ENCODE data around the gene DSN1.
"Not testable (repeated sequence)": the region's sequence is repeated elsewhere in the genome, so short reads cannot be mapped to it uniquely, and the experiment has no call there.

Gene DSN1, protein sequence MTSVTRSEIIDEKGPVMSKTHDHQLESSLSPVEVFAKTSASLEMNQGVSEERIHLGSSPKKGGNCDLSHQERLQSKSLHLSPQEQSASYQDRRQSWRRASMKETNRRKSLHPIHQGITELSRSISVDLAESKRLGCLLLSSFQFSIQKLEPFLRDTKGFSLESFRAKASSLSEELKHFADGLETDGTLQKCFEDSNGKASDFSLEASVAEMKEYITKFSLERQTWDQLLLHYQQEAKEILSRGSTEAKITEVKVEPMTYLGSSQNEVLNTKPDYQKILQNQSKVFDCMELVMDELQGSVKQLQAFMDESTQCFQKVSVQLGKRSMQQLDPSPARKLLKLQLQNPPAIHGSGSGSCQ

GRCh38 chr20:36773597-36774390 lies at the start of gene DSN1:
TSS of gene DSN1 (minus strand) at chr20:36773763. CDS start at chr20:36771458, 2,305 bp downstream.
- DNase-seq = peak; percentile 84

GRCh38 chr20:36823121-36823520 lies 49.6 kb upstream of the DSN1 start:
- no peak for DNase-seq

DNA sequence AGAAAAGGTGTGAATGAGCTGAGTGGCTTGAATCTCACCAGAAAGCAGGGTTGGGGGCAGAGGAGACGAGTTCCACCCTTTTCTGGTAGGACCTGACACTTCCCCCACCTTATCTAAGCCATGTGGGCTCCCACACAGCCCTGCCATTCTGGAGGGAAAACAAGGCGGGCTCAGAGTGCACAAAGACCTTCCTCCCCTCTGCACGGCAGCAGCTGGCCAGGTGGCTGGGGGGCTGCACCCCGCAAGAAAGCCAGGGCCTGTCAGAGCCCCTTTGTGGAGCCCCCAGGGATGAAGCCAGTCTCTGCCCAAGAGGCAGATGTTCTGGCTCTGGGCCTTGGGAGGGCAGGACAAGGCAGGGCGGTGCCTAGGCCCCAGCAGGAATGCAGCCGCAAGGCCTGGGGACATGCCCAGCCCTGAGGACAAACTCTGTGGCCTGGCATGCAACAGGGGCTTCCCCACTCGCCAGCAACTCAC lies 48.4 kb upstream of the DSN1 start:
- DNase-seq = no peak

- no peak for DNase-seq
Observed at GRCh38 chr20:36820928-36821327, 47.4 kb upstream of the DSN1 start.

- no peak for DNase-seq
Observed at GRCh38 chr20:36820073-36820472, 46.5 kb upstream of the DSN1 start.

- peak; percentile 80 for DNase-seq
Observed at GRCh38 chr20:36819659-36820058, 46.1 kb upstream of the DSN1 start.

GRCh38 chr20:36818861-36819260 lies 45.3 kb upstream of the DSN1 start:
- DNase-seq = no peak

DNA sequence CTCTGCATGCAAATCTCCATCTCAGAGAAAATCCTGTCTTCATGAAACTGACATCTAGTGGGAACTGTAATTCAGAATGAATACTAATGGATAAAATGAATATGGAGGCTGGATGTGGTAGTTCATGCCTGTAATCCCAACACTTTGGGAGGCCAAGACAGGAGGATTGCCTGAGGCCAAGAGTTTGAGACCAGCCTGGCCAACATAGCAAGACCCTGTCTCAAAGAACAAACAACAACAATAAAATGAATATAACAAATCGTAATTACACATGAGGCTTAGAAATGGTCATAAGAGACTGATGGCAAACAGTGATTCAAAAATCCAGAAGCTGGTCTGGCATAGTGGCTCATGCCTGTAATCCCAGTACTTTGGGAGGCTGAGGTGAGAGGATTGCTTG lies 44.6 kb upstream of the DSN1 start:
- no peak for DNase-seq

GRCh38 chr20:36817496-36817895 lies 43.9 kb upstream of the DSN1 start:
- no peak for DNase-seq

GRCh38 chr20:36815454-36816091 lies 42.0 kb upstream of the DSN1 start:
- DNase-seq = no peak

DNA sequence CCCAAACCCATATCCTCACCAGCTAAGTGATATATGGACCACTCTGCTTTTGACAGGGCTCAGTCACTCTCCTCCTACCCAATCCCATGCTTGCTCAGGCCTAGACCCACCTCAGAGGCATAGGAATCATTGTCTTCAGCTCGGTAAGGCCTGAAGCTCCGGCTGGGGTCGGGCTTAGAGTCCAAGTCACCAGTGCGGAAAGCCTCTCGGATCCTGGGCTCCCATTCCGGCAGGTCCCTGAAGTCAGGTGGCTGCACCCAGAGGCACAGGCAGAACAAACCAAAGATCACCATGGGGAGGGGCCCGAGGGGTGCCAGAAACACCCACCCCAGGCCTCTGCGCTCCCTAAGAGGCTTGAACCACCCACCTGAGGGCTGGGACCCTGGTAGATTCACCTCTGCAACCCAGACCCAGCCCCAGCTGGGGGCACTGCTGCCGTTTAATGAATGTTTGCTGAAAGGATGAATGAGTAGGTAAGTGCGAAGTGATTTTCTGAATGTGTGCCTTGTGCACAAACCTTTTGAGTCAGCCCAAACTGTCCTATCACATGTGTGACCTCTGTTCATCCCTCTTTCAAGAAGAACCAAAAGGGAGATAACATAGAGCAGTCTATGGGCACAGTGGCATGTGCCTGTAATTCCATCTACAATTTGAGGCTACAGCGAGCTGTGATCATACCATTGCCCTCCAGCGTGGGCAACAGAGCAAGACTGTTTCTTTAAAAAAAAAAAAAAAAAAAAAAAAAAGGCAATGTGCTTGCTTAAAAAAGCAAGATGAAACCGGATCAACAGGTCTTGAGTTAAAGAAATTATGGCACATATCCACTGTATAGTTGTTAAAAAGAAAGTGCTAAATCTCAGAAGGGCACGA lies 39.3 kb upstream of the DSN1 start:
- DNase-seq = no peak

- DNase-seq = no peak
Observed at GRCh38 chr20:36808317-36809257, 35.0 kb upstream of the DSN1 start.

- DNase-seq = no peak
Observed at GRCh38 chr20:36806049-36806448, 32.5 kb upstream of the DSN1 start.

- DNase-seq = no peak
Observed at GRCh38 chr20:36805396-36805795, 31.8 kb upstream of the DSN1 start.

- no peak for DNase-seq
Observed at GRCh38 chr20:36804425-36804824, 30.9 kb upstream of the DSN1 start.

DNA sequence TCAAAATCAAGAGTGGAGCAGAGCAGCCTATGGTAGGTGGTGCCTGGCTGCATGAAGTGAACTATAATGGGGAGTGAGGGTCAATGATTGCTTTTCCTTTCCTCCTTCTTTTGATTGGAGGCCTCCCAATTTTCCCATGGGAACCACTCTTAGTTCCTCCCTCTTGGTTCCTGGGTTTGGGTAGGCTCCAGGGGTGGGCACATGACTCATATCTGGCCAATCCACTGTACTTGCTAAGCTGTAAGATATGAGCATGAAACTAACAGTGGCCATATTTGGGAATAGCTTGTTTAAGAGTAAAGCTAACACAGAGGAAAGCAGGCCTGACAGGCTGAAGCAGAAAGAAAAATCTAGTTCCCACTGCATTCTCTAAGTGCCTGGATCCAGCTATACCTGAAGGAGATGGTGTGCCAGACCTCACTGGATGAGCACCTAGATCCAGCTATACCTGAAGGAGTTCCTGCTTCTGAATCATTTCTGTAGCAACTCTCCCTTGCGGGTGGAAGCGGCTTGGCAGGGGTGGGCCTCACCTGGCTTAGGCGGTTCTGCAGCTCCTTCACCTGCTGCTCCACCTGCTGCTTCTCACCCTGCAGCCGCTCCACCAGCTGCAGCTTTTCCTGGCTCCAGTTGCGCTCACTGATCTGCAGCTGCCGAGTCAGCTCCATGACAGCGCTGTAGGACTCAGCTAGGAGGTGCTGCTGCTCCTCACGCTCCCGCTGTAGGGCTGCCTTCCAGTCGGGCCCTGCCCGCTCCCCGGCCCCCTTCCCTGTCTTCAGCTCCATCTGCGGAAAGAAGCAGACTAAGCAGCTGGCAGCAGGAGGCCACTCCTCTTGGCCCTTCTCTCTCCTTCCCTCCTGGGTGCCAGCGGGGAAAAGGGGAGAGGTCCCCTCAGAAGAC lies 29.0 kb upstream of the DSN1 start:
- no peak for DNase-seq

- DNase-seq = no peak
Observed at GRCh38 chr20:36800410-36800809, 26.8 kb upstream of the DSN1 start.

DNA sequence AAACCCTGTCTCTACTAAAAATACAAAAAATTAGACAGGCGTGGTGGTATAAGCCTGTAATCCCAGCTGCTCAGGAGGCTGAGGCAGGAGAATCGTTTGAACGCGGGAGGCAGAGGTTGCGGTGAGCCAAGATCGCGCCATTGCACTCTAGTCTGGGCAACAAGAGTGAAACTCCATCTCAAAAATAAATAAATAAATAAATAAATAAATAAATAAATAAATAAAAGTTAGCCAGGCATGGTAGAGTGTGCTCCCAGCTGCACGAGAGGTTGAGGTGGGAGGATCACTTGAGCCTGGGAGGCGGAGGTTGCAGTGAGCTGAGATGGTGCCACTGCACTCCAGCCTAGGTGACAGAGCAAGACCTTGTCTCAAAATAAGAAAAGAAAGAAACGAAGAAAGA lies 25.8 kb upstream of the DSN1 start:
- not testable (repeated sequence) for DNase-seq

DNA sequence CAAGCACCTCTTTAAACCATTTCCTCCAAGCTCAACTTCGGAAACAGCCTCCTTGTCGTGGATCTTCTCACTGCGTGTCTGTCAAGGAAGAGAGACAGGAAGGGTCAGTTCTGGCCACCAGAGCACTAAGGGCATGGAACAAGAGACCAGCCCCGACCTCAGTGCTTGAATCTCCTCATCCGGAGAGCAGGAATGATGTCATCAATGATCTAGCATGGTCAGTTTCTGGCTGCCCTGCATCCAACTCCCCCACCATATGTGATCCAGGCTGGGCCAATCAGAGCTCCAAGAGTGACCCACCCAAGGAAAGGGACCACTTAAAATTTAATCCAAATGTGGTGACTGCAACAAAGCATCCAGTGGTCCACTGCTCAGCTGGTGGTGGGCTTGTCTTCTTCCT lies 23.3 kb upstream of the DSN1 start:
- DNase-seq = no peak

- no peak for DNase-seq
Observed at GRCh38 chr20:36796117-36796516, 22.6 kb upstream of the DSN1 start.
